Mononuclear cell (primary cell): Measurements from ENCODE around the gene SHOX. TPM values are rescaled to one million over a fixed set of nuclear protein-coding genes. Genes with fewer than 3 reads are reported as not detected.
"Not testable (repeated sequence)": the region's sequence is repeated elsewhere in the genome, so short reads cannot be mapped to it uniquely, and the experiment has no call there.

Source experiments
- H3K27me3 ChIP-seq: 2 replicates; pipeline ENCODE4 v1.6.0; 2011; ENCODE audit warnings: low read length, control low read depth; ENCODE audit not compliant: insufficient read depth
- H3K4me1 ChIP-seq: 2 replicates; pipeline ENCODE4 v1.5.1; 2011; ENCODE audit warnings: mild to moderate bottlenecking, low read length, control low read depth; ENCODE audit not compliant: insufficient read depth
- H3K4me3 ChIP-seq: 2 replicates; pipeline ENCODE4 v1.5.1; 2011; ENCODE audit warnings: mild to moderate bottlenecking, low read length, moderate library complexity
- H3K9me3 ChIP-seq: 2 replicates; pipeline ENCODE4 v1.5.1; 2011; ENCODE audit warnings: low read depth, mild to moderate bottlenecking, control low read depth, low read length
- total RNA-seq: library from RNA; depleted of rRNA; stranded (reverse); fragments of >200 nt; gene quantifications from one replicate; pipeline ENCODE4 v1.2.3, GENCODE V29; 2012

SHOX gene
- total RNA-seq, 1 donor = not detected

DNA sequence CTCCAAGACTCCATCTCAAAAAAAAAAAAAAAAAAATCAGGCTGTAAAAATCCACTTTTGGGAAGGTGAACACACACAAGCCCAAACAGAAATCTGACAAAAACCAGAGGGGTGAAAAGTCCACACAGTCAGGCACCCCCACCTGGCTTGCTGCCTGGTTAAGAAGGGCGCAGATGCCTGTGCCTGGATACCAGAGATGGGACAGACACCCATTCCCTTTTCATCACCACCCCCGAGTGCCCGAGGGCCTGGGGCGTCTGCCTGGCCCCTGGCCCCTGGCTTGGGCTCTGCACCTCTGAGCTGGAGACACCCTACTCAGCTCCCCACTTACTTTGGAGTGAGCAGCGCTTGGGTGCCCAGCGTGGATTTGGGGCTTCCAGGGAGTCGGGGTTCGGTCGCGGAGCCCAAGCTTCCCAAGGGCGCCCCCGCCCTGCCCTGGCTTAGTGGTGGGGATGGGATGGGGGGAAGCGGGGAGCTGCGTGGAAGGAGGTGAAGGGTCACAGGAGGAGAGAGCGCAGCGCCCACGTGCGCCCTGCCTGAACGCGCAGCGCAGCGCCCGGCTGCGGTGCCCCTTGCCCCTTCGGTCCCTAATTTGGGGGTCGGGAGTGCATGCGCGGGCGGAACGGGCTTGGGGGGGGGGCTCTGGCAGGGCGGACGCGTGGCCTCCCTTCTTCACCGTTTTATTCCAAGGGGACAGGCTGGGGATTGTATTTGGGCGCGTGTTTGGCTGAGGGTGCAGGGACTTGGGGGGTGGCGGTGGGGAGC, 11.3 kb downstream of the SHOX start:
- no peak overlapping the region for H3K4me3 ChIP-seq
- no peaks in the 10 kb centered on the region for H3K9me3 ChIP-seq
- peaks cover 19% of the 10 kb centered on the region for H3K27me3 ChIP-seq
- H3K4me1 ChIP-seq = no peaks in the 10 kb centered on the region

DNA sequence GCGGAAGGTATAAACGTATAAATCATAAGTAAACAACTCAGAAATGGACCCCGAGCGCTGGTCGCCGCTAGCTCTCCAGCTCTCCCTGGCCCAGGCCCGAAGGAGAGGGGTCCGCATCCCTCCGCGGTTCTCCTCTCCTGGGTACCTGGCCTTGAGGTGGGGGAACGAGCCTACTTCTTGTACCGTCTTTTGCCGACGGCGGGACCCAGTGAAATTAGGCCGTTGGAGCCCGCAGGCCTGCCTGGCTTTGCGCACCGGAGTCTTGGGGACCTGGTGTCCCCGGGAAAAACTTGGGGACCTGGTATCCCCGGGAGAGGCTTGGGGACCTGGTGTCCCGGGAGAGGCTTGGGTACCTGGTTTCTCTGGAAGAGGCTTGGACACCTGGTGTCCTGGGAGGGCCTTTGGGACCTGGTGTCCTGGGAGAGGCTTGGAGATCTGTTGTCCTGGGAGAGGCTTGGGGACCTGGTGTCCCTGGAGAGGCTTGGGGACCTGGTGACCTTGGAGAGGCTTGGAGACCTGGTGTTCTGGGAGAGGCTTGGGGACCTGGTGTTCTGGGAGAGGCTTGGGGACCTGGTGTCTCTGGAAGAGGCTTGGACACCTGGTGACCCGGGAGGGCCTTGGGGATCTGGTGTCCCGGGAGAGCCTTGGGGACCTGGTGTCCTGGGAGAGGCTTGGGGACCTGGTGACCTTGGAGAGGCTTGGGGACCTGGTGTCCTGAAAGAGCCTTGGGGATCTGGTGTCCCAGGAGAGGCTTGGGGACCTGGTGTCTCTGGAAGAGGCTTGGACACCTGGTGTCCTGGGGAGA, 12.0 kb downstream of the SHOX start:
- Histone ChIP-seq H3K4me1 (no peaks in the 10 kb centered on the region), H3K4me3 (no peak overlapping the region), H3K9me3 (no peaks in the 10 kb centered on the region), H3K27me3 (peaks cover 11% of the 10 kb centered on the region)

DNA sequence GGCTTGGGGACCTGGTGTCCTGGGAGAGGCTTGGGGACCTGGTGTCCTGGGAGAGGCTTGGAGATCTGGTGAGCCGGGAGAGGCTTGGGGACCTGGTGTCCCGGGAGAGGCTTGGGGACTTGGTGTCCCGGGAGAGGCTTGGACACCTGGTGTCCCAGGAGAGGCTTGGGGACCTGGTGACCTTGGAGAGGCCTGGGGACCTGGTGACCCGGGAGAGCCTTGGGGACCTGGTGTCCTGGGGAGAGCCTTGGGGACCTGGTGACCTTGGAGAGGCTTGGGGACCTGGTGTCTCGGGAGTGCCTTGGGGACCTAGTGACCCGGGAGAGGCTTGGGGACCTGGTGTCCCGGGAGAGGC, 12.6 kb downstream of the SHOX start:
- Histone ChIP-seq H3K4me3 (no peak overlapping the region), H3K9me3 (no peaks in the 10 kb centered on the region), H3K27me3 (peaks cover 5% of the 10 kb centered on the region), H3K4me1 (no peaks in the 10 kb centered on the region)

DNA sequence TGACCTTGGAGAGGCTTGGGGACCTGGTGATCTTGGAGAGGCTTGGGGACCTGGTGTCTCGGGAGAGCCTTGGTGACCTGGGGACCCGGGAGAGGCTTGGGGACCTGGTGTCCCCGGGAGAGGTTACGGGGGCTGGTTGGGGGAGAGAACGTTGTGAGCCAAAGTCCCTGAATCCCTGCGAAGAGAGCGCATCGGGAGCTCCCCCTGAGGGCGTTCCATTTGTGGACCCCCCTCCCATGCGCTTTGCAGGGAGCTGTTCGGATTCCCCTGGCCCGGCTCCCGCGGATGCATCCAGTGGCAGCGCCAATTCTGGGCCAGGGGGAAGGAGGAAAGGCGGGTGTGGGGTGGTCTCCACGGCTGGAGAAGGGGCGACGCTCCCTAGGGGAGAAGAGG, 13.3 kb downstream of the SHOX start:
- no peaks in the 10 kb centered on the region for H3K27me3 ChIP-seq
- H3K9me3 ChIP-seq = no peaks in the 10 kb centered on the region
- H3K4me3 ChIP-seq = no peak overlapping the region
- H3K4me1 ChIP-seq = no peaks in the 10 kb centered on the region

DNA sequence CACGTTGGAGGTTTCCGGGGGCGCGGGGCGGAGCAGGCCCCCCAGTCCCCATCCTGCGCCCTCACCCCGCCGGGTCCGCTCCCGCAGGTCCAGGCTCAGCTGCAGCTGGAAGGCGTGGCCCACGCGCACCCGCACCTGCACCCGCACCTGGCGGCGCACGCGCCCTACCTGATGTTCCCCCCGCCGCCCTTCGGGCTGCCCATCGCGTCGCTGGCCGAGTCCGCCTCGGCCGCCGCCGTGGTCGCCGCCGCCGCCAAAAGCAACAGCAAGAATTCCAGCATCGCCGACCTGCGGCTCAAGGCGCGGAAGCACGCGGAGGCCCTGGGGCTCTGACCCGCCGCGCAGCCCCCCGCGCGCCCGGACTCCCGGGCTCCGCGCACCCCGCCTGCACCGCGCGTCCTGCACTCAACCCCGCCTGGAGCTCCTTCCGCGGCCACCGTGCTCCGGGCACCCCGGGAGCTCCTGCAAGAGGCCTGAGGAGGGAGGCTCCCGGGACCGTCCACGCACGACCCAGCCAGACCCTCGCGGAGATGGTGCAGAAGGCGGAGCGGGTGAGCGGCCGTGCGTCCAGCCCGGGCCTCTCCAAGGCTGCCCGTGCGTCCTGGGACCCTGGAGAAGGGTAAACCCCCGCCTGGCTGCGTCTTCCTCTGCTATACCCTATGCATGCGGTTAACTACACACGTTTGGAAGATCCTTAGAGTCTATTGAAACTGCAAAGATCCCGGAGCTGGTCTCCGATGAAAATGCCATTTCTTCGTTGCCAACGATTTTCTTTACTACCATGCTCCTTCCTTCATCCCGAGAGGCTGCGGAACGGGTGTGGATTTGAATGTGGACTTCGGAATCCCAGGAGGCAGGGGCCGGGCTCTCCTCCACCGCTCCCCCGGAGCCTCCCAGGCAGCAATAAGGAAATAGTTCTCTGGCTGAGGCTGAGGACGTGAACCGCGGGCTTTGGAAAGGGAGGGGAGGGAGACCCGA, 14.0 kb downstream of the SHOX start:
- H3K27me3 ChIP-seq = no peaks in the 10 kb centered on the region
- no peaks in the 10 kb centered on the region for H3K4me1 ChIP-seq
- no peaks in the 10 kb centered on the region for H3K9me3 ChIP-seq
- no peak overlapping the region for H3K4me3 ChIP-seq

DNA sequence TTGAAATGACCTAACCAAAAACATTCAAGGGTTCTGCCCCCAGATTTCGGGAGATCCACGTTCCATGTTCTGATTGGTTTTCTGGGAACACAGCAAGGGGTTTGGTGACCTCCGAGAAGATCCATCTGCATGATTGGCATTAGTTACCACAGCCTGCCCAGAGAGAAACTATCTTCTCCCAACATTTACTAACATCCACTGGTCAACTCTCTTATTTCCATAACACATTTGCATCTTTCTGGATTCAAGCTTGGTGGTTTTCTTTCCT, 15.6 kb downstream of the SHOX start:
- no peak overlapping the region for H3K4me3 ChIP-seq
- no peaks in the 10 kb centered on the region for H3K27me3 ChIP-seq
- no peaks in the 10 kb centered on the region for H3K4me1 ChIP-seq
- no peaks in the 10 kb centered on the region for H3K9me3 ChIP-seq

DNA sequence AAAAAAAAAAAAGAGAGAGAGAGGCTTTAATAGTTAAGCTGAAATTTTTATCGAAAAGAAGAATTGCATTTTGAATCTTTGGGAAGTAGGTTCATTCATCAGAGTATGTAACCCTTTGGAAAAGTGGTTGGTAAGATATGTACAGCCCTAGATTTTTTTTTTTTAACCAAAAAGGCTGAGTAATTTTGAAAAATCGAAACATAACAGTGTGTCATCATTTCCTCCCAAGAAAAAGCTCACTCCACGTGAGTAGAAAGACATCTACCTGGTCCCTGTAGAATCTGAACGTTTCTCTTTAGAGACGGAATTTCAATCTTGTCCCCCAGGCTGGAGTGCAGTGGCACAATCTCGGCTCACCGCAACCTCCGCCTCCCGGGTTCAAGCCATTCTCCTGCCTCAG, 16.2 kb downstream of the SHOX start:
- Histone ChIP-seq H3K4me3 (no peak overlapping the region), H3K27me3 (no peaks in the 10 kb centered on the region), H3K9me3 (no peaks in the 10 kb centered on the region), H3K4me1 (no peaks in the 10 kb centered on the region)

DNA sequence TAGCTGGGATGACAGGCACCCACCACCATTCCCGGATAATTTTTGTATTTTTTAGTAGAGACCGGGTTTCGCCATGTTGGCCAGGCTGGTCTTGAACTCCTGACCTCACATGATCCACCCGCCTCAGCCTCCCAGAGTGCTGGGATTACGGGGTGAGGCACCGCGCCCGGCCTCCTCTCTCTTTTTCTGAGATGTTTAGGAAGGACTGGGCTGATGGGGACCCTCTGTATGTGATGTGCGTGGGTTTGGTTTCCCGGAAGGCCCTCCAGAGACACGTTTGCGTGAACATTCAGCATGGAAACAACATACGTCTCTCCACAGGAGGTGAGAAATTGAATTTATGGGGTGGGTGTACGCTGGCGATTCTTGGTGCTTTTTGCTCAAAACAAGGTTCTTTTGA, 18.6 kb downstream of the SHOX start:
- no peaks in the 10 kb centered on the region for H3K4me1 ChIP-seq

DNA sequence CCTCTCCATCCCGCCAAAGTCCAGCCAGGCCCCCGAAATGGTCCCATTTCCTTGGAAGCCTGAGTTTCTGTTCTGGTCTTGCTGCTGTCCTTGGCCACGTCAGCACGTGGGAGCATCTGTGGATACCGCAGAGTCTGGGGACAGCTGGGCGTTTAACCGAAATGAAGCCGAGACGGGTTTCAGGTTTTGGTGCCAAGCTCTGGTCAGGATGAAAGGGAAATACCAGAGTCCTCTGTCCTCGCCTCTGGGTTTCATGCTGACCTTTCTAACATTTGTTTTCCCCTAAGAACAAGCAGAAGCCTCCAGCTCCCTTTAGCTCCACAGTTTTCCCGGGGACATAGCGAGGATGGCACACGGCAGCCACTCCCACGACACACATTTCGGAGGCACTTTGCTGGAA, 19.7 kb downstream of the SHOX start:
- H3K27me3 ChIP-seq = no peaks in the 10 kb centered on the region
- H3K9me3 ChIP-seq = no peaks in the 10 kb centered on the region
- no peak overlapping the region for H3K4me3 ChIP-seq
- H3K4me1 ChIP-seq = no peaks in the 10 kb centered on the region

More for the DNA sequence above, 18.6 kb downstream of the SHOX start:
- H3K9me3 ChIP-seq = no peaks in the 10 kb centered on the region
- H3K27me3 ChIP-seq = no peaks in the 10 kb centered on the region
- H3K4me3 ChIP-seq = no peak overlapping the region

DNA sequence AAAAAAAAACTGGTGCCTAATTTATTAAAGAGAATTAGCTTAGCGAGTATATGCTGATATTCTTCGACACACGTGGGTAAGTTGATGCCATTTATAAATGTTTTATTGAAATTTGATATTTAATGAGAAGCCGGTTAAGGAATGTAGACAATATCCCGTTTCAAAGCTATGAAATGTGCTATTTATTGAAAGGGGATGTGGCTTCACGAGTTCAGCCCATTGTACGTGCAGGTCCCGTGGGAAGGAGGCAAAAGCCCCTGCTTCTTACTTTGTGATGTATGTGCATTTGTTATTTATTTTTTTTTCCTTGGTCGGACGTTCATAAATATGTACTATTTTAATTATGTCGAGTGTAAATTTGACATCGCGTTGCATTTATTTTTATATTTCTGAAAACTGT, 20.2 kb downstream of the SHOX start:
- H3K4me3 ChIP-seq = no peak overlapping the region
- no peaks in the 10 kb centered on the region for H3K27me3 ChIP-seq
- H3K9me3 ChIP-seq = no peaks in the 10 kb centered on the region

DNA sequence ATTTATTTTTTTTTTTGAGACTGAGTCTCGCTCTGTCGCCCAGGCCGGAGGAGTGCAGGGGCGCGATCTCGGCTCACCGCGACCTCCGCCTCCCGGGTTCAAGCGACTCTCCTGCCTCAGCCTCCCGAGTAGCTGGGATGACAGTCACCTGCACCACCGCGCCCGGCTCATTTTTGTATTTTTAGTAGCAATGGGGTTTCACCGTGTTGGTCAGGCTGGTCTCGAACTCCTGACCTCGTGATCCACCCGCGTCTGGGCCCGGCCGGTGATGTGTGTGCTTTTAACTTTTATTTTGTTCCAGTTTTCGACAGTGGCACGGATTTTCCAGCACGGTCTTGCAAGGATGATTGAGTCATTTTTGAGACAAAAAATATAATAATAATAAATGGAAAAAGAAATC, 21.3 kb downstream of the SHOX start:
- H3K4me3 ChIP-seq, H3K9me3 ChIP-seq, H3K27me3 ChIP-seq, H3K4me1 ChIP-seq: not testable (repeated sequence)

More for the DNA sequence above, 20.2 kb downstream of the SHOX start:
- no peaks in the 10 kb centered on the region for H3K4me1 ChIP-seq

DNA sequence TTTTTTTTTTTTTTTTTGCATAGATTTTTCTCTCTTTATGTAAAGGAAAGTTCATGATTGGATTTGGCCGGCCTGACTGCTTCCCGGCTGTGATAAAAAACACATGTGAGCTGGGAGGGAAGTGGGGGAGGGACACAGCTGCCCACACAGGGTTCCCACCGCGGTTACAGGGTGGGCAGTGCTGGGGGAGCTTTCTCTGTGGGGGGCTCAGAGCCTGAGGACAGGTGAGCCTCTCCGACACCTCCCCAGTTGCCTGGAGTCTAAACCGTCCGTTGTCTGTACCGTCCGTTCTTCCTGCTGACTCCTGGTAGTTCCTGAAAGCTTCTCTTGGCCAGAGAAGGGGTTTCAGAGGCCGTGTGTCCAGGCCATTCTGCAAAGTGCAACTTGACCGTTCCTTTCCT, 21.8 kb downstream of the SHOX start:
- Histone ChIP-seq H3K4me3 (no peak overlapping the region), H3K4me1 (no peaks in the 10 kb centered on the region), H3K27me3 (no peaks in the 10 kb centered on the region), H3K9me3 (no peaks in the 10 kb centered on the region)

DNA sequence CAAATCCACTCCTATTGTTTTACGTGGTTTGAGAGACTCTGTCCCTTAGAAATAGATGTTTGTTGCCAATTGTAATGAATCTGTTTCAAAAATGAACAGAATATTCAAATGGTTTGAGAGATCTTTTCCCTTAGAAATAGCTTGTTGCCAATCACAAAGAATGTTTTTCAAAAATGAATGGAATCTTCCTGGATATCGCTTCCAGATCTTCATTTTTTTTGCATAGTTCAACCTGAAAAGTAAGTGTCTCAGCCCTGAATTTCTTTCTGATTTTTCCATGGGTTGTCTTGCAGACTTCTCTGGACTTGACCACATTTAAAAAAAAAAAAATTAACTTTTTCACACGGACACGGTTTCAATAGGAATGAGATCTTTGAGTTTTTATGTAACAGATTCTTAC, 22.7 kb downstream of the SHOX start:
- H3K4me1 ChIP-seq = no peaks in the 10 kb centered on the region

DNA sequence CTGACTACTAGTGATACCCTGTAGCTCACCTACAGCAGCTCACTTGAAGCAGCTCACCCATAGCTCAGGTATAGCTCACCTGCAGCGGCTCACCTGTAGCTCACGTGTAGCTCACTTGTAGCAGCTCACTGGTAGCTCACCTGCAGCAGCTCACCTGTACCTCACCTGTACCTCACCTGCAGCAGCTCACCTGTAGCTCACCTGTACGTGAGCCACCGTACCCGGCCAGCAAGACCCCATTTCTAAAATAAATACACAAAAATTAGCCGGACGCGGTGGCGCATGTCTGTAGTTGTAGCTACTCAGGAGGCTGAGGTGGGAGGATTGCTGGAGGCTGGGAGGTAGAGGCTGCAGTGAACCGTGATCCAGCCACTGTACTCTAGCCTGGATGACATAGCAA, 30.6 kb downstream of the SHOX start:
- Histone ChIP-seq H3K4me3 (no peak overlapping the region), H3K4me1 (no peaks in the 10 kb centered on the region), H3K27me3 (no peaks in the 10 kb centered on the region), H3K9me3 (no peaks in the 10 kb centered on the region)

More for the DNA sequence above, 22.7 kb downstream of the SHOX start:
- Histone ChIP-seq H3K27me3 (no peaks in the 10 kb centered on the region), H3K4me3 (no peak overlapping the region), H3K9me3 (no peaks in the 10 kb centered on the region)

DNA sequence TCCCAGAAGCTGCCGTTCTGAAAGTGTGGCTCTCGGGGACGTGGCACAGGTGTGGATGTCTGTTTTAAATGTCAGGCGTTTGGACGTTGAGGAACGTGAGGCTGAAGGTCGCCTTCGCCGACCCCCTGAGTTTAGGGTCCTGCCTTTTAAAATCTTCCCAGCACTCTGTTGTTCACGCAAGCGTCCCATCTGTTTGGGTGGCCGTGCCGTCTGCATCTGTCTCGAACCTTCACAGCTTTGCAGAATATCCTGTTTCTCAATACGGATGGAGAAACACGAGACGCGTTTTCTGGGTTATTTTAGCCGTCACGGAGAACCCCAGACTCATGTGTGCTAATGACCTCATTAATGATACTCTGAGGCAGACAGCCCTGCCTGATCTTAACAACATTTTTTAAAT, 31.5 kb downstream of the SHOX start:
- Histone ChIP-seq H3K4me1 (no peaks in the 10 kb centered on the region), H3K9me3 (no peaks in the 10 kb centered on the region), H3K4me3 (no peak overlapping the region), H3K27me3 (no peaks in the 10 kb centered on the region)
